ENCODE results near the gene KCNH6. TPM values are rescaled to one million over a fixed set of nuclear protein-coding genes. Genes with fewer than 3 reads are reported as not detected.

The KCNH6 gene, protein sequence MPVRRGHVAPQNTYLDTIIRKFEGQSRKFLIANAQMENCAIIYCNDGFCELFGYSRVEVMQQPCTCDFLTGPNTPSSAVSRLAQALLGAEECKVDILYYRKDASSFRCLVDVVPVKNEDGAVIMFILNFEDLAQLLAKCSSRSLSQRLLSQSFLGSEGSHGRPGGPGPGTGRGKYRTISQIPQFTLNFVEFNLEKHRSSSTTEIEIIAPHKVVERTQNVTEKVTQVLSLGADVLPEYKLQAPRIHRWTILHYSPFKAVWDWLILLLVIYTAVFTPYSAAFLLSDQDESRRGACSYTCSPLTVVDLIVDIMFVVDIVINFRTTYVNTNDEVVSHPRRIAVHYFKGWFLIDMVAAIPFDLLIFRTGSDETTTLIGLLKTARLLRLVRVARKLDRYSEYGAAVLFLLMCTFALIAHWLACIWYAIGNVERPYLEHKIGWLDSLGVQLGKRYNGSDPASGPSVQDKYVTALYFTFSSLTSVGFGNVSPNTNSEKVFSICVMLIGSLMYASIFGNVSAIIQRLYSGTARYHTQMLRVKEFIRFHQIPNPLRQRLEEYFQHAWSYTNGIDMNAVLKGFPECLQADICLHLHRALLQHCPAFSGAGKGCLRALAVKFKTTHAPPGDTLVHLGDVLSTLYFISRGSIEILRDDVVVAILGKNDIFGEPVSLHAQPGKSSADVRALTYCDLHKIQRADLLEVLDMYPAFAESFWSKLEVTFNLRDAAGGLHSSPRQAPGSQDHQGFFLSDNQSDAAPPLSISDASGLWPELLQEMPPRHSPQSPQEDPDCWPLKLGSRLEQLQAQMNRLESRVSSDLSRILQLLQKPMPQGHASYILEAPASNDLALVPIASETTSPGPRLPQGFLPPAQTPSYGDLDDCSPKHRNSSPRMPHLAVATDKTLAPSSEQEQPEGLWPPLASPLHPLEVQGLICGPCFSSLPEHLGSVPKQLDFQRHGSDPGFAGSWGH
- 24.6 TPM for total RNA-seq

DNA sequence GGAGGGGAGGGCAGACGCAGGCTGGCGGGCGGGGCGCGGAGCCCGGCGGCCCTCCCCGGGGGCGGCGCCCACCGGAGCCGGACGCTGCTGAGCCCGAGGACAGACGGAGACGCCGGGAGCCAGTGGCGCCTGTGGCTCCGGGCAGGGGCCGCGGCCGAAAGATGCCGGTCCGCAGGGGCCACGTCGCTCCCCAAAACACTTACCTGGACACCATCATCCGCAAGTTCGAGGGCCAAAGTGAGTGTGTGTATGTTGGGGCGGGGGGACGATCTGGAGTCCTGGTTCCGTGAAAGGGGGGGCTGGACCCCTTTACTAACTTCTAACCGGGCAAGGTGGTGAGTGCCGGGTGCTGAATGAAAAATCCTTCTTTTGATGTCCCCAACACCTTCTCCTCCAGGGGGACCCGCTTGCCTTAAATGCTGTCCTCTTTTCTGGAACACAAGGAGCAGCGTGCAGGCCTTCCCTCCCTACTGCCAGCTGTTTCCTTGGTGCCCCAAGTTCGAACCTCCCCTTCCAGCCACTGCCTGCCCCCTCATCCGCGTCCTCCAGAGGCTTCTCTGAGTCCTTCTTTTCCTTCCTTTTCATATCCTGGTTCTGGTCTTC lies at the start of gene KCNH6:
TSS of gene KCNH6 (plus strand) at position 106 of the 603 bp plus-strand sequence. CDS start at position 162, 56 bp downstream.

DNA sequence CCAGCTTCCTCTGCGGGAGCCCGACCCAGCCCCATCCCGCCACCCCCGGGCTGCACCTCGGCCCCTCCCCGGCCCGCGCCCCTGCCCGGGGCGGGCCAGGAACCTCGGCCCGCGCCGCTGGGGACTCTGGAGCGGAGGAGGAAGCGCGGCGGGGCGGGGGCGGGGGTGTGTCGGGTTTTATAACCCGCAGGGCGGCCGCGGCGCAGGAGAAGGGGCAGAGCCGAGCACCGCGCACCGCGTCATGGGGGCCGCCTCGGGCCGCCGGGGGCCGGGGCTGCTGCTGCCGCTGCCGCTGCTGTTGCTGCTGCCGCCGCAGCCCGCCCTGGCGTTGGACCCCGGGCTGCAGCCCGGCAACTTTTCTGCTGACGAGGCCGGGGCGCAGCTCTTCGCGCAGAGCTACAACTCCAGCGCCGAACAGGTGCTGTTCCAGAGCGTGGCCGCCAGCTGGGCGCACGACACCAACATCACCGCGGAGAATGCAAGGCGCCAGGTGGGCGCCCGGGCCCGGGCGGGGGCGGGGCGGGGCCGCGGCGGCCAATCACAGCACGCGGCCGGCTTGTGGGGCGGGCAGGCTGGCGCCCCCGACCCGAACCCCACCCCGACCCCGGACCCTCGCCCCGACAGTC lies 46.2 kb upstream of the KCNH6 start, which contains the start of gene ACE:
TSS of gene ACE (plus strand) at position 208 of the 626 bp plus-strand sequence. CDS start at position 242, 34 bp downstream.

DNA sequence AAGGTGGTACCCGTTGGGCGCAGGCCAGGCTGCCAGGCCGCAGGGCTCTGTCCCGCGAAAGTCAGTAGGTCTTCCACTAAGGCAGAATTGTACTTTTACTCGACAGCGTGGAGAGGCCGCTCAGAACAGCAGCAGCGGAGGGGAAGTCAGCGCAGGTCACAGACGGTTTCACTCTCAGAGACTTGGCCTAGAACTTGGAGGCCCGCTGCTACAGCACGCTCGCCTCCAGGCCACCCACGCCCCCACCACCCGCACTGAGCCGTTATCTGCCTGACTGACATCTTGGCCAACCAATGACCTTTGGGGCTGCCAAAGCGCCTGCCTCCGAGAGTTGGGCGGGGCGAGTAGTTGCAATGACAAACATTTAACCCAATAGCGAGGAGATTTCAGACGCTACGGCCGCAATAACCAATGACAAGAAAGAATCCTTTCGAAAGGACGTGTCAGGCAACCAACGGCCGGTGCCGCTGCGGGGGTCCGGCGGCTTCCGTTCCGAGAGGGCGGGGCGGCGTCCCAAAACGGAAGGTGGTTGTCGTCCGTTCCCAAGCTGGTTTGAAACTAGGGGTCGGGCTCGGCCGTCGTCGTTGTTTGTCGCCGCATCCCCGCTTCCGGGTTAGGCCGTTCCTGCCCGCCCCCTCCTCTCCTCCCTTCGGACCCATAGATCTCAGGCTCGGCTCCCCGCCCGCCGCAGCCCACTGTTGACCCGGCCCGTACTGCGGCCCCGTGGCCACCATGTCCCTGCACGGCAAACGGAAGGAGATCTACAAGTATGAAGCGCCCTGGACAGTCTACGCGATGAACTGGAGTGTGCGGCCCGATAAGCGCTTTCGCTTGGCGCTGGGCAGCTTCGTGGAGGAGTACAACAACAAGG lies 27.0 kb downstream of the KCNH6 start, which contains the start of gene DCAF7:
TSS of gene DCAF7 (plus strand) at position 532 of the 871 bp plus-strand sequence. CDS start at position 733, 201 bp downstream.

Other genes starting within 250 kb of the KCNH6 start
- 17.8 TPM for gene CYB561, start 77.1 kb upstream of the KCNH6 start, total RNA-seq
- gene ACE, start 46.3 kb upstream of the KCNH6 start, total RNA-seq = 20.3 TPM
- 80.0 TPM for gene DCAF7, start 27.1 kb downstream of the KCNH6 start, total RNA-seq
- 14.3 TPM for gene TACO1, start 77.5 kb downstream of the KCNH6 start, total RNA-seq
- 37.8 TPM for gene MAP3K3, start 99.1 kb downstream of the KCNH6 start, total RNA-seq
- gene LIMD2, start 176.8 kb downstream of the KCNH6 start, total RNA-seq = 23.4 TPM
- gene STRADA, start 218.4 kb downstream of the KCNH6 start, total RNA-seq = 39.4 TPM